GM12878 (cell line): ENCODE results near the gene MBLAC2. TPM values are rescaled to one million over a fixed set of nuclear protein-coding genes. Genes with fewer than 3 reads are reported as not detected.

Experiments
- ATAC-seq: fragments of 200-7000 bp; cut with Tn5 transposase; 3 replicates; pipeline ENCODE4 v1.9.1; 2020; ENCODE audit warnings: mild to moderate bottlenecking, moderate library complexity
- Bru-seq: library from RNA; stranded (reverse); fragments of 400-500 nt; gene quantifications from one replicate; lab custom pipeline; 2021; lab: Mats Ljungman, UMichigan
- BruChase-seq, 2 experiments: library from RNA; stranded (reverse); fragments of 400-500 nt; gene quantifications; one replicate each; lab custom pipeline; 2021; lab: Mats Ljungman, UMichigan
- BruUV-seq: library from RNA; stranded (reverse); fragments of 400-500 nt; replicated peaks from 2 replicates; lab custom pipeline; 2021; lab: Mats Ljungman, UMichigan
- CTCF ChIA-PET: fragments of 300-600 bp; sonication (Branson Sonifier 250); formaldehyde crosslinking; extraction: SDS; loops from one replicate; lab custom pipeline; 2021; ENCODE audit warnings: inconsistent platforms; lab: Yijun Ruan, JAX
- POLR2A ChIA-PET: fragments of 350-600 bp; formaldehyde crosslinking; extraction: SDS; loops from one replicate; lab custom pipeline; 2021; ENCODE audit warnings: inconsistent platforms; lab: Charles Lee
- RAD21 ChIA-PET: fragments of 300-600 bp; sonication (Branson Sonifier 250); formaldehyde crosslinking; loops from one replicate; lab custom pipeline; 2023; ENCODE audit warnings: antibody characterized with exemption; ENCODE audit not compliant: unreplicated experiment; lab: Charles Lee
- SMC1A ChIA-PET: fragments of 300-600 bp; sonication (Branson Sonifier 250); formaldehyde crosslinking; loops from one replicate; lab custom pipeline; 2023; ENCODE audit not compliant: unreplicated experiment, uncharacterized antibody; lab: Charles Lee
- DNase-seq: peaks from one replicate; pipeline ENCODE4 v3.0.0-alpha.2; 2011; ENCODE audit warnings: low read depth, low spot score
- FAIRE-seq: peaks from 3 replicates; lab custom pipeline; 2011; peaks lifted over from hg19 to GRCh38; lab: Jason Lieb, UNC
- H2AFZ ChIP-seq: 2 replicates; pipeline ENCODE4 v1.6.0; 2011; ENCODE audit warnings: low read depth, low read length, control low read depth; ENCODE audit not compliant: control insufficient read depth
- H3K27ac ChIP-seq: 2 replicates; pipeline ENCODE4 v1.5.1; 2011; ENCODE audit warnings: control low read depth; ENCODE audit not compliant: control insufficient read depth, insufficient read depth
- H3K27me3 ChIP-seq, 2 experiments: replicated peaks in 1 of 2; 2 replicates each; pipeline versions ENCODE4 v1.6.0 to v1.6.1; 2011; ENCODE audit warnings: low read length in 1 of 2; ENCODE audit not compliant: control insufficient read depth in 2 of 2, insufficient read depth in 2 of 2
- H3K36me3 ChIP-seq, 2 experiments: 2 replicates each; pipeline ENCODE4 v1.5.1; 2011; ENCODE audit warnings: low read length in 1 of 2; ENCODE audit not compliant: control insufficient read depth in 2 of 2, insufficient read depth in 2 of 2
- H3K4me1 ChIP-seq: 2 replicates; pipeline ENCODE4 v1.6.1; 2011; ENCODE audit warnings: mild to moderate bottlenecking, low read length, moderate library complexity, mixed read lengths; ENCODE audit not compliant: control insufficient read depth, insufficient read depth
- H3K4me2 ChIP-seq: 2 replicates; pipeline ENCODE4 v1.6.0; 2011; ENCODE audit warnings: control low read depth; ENCODE audit not compliant: control insufficient read depth, insufficient read depth
- H3K4me3 ChIP-seq: fragments of 200-600 bp; sonication (generic); 2 replicates; pipeline ENCODE4 v1.5.1; 2016
- H3K79me2 ChIP-seq: 2 replicates; pipeline ENCODE4 v1.6.0; 2011; ENCODE audit warnings: low read length; ENCODE audit not compliant: control insufficient read depth, insufficient read depth
- H3K9ac ChIP-seq: 2 replicates; pipeline ENCODE4 v1.8.0; 2011; ENCODE audit warnings: low read length, control low read depth, mixed read lengths; ENCODE audit not compliant: control insufficient read depth, insufficient read depth
- H3K9me3 ChIP-seq: replicated peaks from 3 replicates; pipeline ENCODE4 v1.5.1; 2011; ENCODE audit warnings: mild to moderate bottlenecking, low read length; ENCODE audit not compliant: control insufficient read depth, insufficient read depth
- H4K20me1 ChIP-seq: 2 replicates; pipeline ENCODE4 v1.6.0; 2011; ENCODE audit not compliant: control insufficient read depth, insufficient read depth
- BACH1 ChIP-seq: fragments of 450-650 bp; IDR thresholded peaks from 2 replicates; pipeline ENCODE4 v1.6.1; 2017; ENCODE audit warnings: mild to moderate bottlenecking, borderline replicate concordance
- CTCF ChIP-seq, 3 experiments: IDR thresholded peaks in 2 of 3; conservative IDR thresholded peaks in 1 of 3; 2 replicates each; pipeline ENCODE4 v1.5.1; 2011; ENCODE audit warnings: low read depth in 3 of 3, low read length in 3 of 3, mild to moderate bottlenecking in 3 of 3, control low read depth in 2 of 3, moderate library complexity in 2 of 3, inconsistent platforms in 1 of 3, mixed read lengths in 1 of 3; ENCODE audit not compliant: control insufficient read depth in 2 of 3, insufficient read depth in 1 of 3; ENCODE audit errors: extremely low read depth in 1 of 3
- IRF3 ChIP-seq: fragments of 450-650 bp; IDR thresholded peaks from 2 replicates; pipeline ENCODE4 v1.6.1; 2014; ENCODE audit warnings: mild to moderate bottlenecking
- NR2C1 ChIP-seq: fragments of 450-650 bp; IDR thresholded peaks from 2 replicates; pipeline ENCODE4 v1.6.1; 2017; ENCODE audit warnings: antibody characterized with exemption, mild to moderate bottlenecking, moderate library complexity
- POLR2A ChIP-seq: IDR thresholded peaks from 2 replicates; pipeline ENCODE4 v1.6.1; 2011; ENCODE audit warnings: low read depth, mild to moderate bottlenecking, low read length
- SIX5 ChIP-seq: IDR thresholded peaks from 2 replicates; pipeline ENCODE4 v1.6.1; 2011; ENCODE audit warnings: mild to moderate bottlenecking, low read depth, low read length, moderate library complexity; ENCODE audit not compliant: severe bottlenecking
- SUPT20H ChIP-seq: IDR thresholded peaks from 2 replicates; pipeline ENCODE4 v1.6.1; 2011; ENCODE audit warnings: low read depth, mild to moderate bottlenecking, low read length, moderate library complexity, borderline replicate concordance; ENCODE audit not compliant: control insufficient read depth
- TBL1XR1 ChIP-seq: IDR thresholded peaks from 2 replicates; pipeline ENCODE4 v1.6.1; 2012; ENCODE audit warnings: low read depth, low read length, improper control_type of control experiment
- TCF12 ChIP-seq: IDR thresholded peaks from 2 replicates; pipeline ENCODE4 v1.6.1; 2011; ENCODE audit warnings: low read depth, mild to moderate bottlenecking, low read length
- ZNF274 ChIP-seq: IDR thresholded peaks from one replicate; pipeline ENCODE4 v1.8.0; 2011; ENCODE audit not compliant: insufficient read length, insufficient read depth
- WGBS: methylation state at CpG from one replicate; pipeline ENCODE4 v1.1.6; 2016; ENCODE audit warnings: low lambda C conversion rate; ENCODE audit not compliant: insufficient replicate concordance, insufficient coverage; ENCODE audit errors: missing lambda C conversion rate; 5-methylcytosine and 5-hydroxymethylcytosine counted together
- in situ Hi-C: fragments of 300-500 bp; cut with MboI; formaldehyde crosslinking; loops from 9 replicates; pipeline ENCODE4 v1.14.3; 2018; ENCODE audit warnings: mixed read lengths
- intact Hi-C: fragments of 100-400 bp; cut with micrococcal nuclease; formaldehyde crosslinking; loops from one replicate; pipeline ENCODE4 v1.14.2; 2022; ENCODE audit not compliant: unreplicated experiment
- long read RNA-seq, 2 experiments: library from polyadenylated mRNA; unstranded; transcript quantifications; one replicate each; pipeline ENCODE4 v2.0.0, GENCODE V29; 2019 to 2020
- polyA minus RNA-seq, 3 experiments: library from RNA; depleted of rRNA, polyadenylated mRNA; stranded (reverse); fragments of >200 nt; gene quantifications; 2 replicates each; pipeline ENCODE4 v1.2.3, GENCODE V29; 2011
- polyA plus RNA-seq, 11 experiments: library from polyadenylated mRNA; depleted of rRNA in 4 of 11; unstranded in 6 of 11; stranded (reverse) in 5 of 11; fragments of >200 nt; fragmentation: Nextera tagmentation in 4 of 11; fragmentation: Illumina TruSeq in 1 of 11; extraction: Ambion mirVana in 4 of 11; extraction: Trizol in 1 of 11; gene quantifications; 1 replicate in 1 of 11; 2 replicates in 10 of 11; pipeline versions ENCODE4 v1.2.1 to v1.2.3, GENCODE V29; 2011 to 2016; ENCODE audit warnings: inconsistent platforms in 2 of 11, missing spikeins in 2 of 11, low read depth in 1 of 11
- total RNA-seq, 4 experiments: library from RNA; depleted of rRNA in 3 of 4; stranded (reverse); fragments of >200 nt in 3 of 4; fragmentation: Illumina TruSeq in 1 of 4; extraction: Trizol in 1 of 4; gene quantifications; 2 replicates each; pipeline versions ENCODE4 v1.2.1 to v1.2.3, GENCODE V29; 2013 to 2021
- TF ChIP-seq, protein P1 (sequence below): fragments of 450-650 bp; IDR thresholded peaks from 2 replicates; pipeline ENCODE4 v1.6.1; 2018; ENCODE audit warnings: borderline replicate concordance, mild to moderate bottlenecking; ENCODE audit not compliant: partially characterized antibody

MBLAC2 gene
- 21.3 and 22.7 TPM in 2 replicates for total RNA-seq (2013; cell fraction: nucleolus; rRNA removed)
- 6.9 and 7.4 TPM in 2 replicates for total RNA-seq (2014; rRNA removed)
- 7.4 and 7.6 TPM in 2 replicates for total RNA-seq (2014; rRNA removed; fragmentation: Illumina TruSeq; extraction: Trizol)
- total RNA-seq (2021), result 7.3 and 7.8 TPM in 2 replicates
- polyA plus RNA-seq (2011; ENCODE audit: low read depth), result 0.97 TPM
- polyA plus RNA-seq (2011; rRNA removed), result 6.1 and 8.3 TPM in 2 replicates
- 4.2 and 4.5 TPM in 2 replicates for polyA plus RNA-seq (2011; cell fraction: cytosol; rRNA removed)
- polyA plus RNA-seq (2011; cell fraction: nucleus; rRNA removed), result 9.1 and 9.4 TPM in 2 replicates
- 3.6 and 5.9 TPM in 2 replicates for polyA plus RNA-seq (2012)
- polyA plus RNA-seq (2014; fragmentation: Illumina TruSeq; extraction: Trizol), result 7.4 and 9.0 TPM in 2 replicates
- 1 to 10 TPM; 2.0 to 2.8 TPM for polyA plus RNA-seq (2014; fragmentation: Nextera tagmentation; extraction: Ambion mirVana)
- polyA plus RNA-seq (2014; rRNA removed), result 6.4 and 7.5 TPM in 2 replicates
- 10 to 100 TPM in 1 of 2 experiments, 1 to 10 TPM in 1; 9.5 to 10.5 TPM for polyA plus RNA-seq (2016; fragmentation: Nextera tagmentation; extraction: Ambion mirVana)
- polyA minus RNA-seq (2011; rRNA and poly(A)+ RNA removed), result 6.8 and 10.2 TPM in 2 replicates
- 3.2 and 4.2 TPM in 2 replicates for polyA minus RNA-seq (2011; cell fraction: cytosol; rRNA and poly(A)+ RNA removed)
- 17.0 and 27.2 TPM in 2 replicates for polyA minus RNA-seq (2011; cell fraction: nucleus; rRNA and poly(A)+ RNA removed)
- Bru-seq, nascent RNA, result percentile 67 among the genes with signal in this experiment
- BruChase-seq, experiment 1, labeled RNA remaining after a 6-hour chase, result percentile 52 among the genes with signal in this experiment
- percentile 62 among the genes with signal in this experiment for BruChase-seq, experiment 2, labeled RNA remaining after a 2-hour chase
- long read RNA-seq, experiment 1, partial matches to known transcripts, result 0 of 1 reads
- long read RNA-seq, experiment 1, other reads (novel, unspliced or antisense), result 0 of 1 reads
- long read RNA-seq, experiment 2, full-length matches to known transcripts, result 3 of 5 reads
- long read RNA-seq, experiment 2, partial matches to known transcripts, result 0 of 5 reads
- long read RNA-seq, experiment 2, other reads (novel, unspliced or antisense), result 2 of 5 reads

DNA sequence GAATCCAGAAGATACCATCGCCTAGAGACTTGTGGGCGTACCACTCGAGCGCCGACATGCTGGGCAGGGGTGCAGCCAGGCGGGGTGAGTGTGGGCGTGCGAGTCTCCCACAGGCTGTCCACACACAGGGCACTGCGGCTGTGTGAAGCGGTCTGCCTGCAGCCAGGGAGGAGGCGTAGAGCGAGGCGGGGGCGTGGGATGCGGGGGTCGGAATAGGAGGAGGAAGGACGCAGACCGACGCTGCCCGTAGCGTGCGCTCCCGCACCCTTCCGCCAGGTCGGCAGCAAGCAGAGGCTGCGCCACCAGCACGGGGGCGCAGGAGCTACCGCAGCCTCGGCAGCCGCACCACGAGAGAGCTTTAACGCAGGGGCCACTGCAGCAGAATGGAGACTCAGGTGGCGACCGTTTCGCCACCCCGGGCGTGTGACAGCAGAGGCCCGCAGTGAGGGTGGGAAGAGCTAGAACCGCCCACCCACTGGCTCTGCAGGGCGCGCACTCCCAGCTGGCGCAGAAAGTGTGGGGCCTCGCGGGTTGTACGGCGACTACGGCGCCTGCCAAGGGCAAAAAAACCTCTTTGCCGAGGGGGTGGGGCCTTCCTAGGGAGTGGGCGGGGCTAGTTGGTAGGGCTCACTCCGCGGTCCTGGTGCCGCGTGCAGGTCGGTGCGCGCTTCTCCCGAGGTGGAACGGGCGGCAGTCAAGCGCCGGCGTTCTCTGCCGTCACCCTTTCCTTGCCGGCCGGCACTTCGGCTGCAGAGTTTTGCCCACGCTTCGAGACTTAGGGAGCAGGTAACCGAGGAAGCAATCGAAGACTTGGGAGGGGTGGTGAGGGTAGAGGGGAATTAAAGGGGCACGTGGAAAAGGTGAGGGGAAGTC lies at the start of gene MBLAC2, which contains the start of gene POLR3G:
MBLAC2 (minus strand) TSS at position 537 of the 873 bp plus-strand sequence; CDS start at position 58, 479 bp downstream.
POLR3G (plus strand) TSS at position 630 of the 873 bp plus-strand sequence. CDS start 10,704 bp downstream, outside the sequence.
- SMC1A ChIA-PET, result interaction anchor here (0.7 to 1.7 kb wide), 3 partner anchors 36 to 309 kb away, joined by 4 to 10 read pairs (median 5); no protein-coding TSS in a partner anchor
- FAIRE-seq (peak; percentile 47), ATAC-seq (peak; percentile 86), DNase-seq (peak; percentile 77)
- Histone ChIP-seq H3K79me2 (peaks cover 36% of the 10 kb centered on the region), H3K27ac (peak within 1 kb of the TSS; percentile 76), H2AFZ (peak within 1 kb of the TSS; percentile 95), H3K4me2 (peak within 1 kb of the TSS; percentile 98), H4K20me1 (no peaks in the 10 kb centered on the region), H3K4me3 (peak within 1 kb of the TSS; percentile 89), H3K4me1 (peaks cover 3% of the 10 kb centered on the region; the same call in 1 of the 2 replicates), H3K9me3 (peaks cover 1% of the 10 kb centered on the region; the same call in 1 of the 3 replicates), H3K27me3 (no peaks in the 10 kb centered on the region), H3K36me3 (no peaks in the 10 kb centered on the region), H3K9ac (peak within 1 kb of the TSS; percentile 84)
- intact Hi-C loops (loop anchor here (1.0 to 10.0 kb wide), 3 partner anchors 55 to 910 kb away; partner anchors contain the start of genes ARRDC3, CETN3 and LYSMD3), in situ Hi-C loops (no loop called here)
- CTCF ChIA-PET, result interaction anchor here (0.5 to 4.9 kb wide), 4 partner anchors 51 to 1124 kb away, joined by 3 to 30 read pairs (median 4); partner anchors contain the start of genes CETN3 and LYSMD3
- under 1% methylated on average over 73 of the region's 73 CpGs for WGBS
- BruUV-seq, result no TSS peak
- RAD21 ChIA-PET, result interaction anchor here (0.9 to 4.6 kb wide), 3 partner anchors 55 to 209 kb away, joined by 3 to 37 read pairs (median 3); partner anchors contain the start of genes CETN3 and LYSMD3
- POLR2A ChIA-PET, result interaction anchor here (0.5 to 2.4 kb wide), 7 partner anchors 12 to 65 kb away, joined by 3 to 21 read pairs (median 3); partner anchors contain the start of genes CETN3 and LYSMD3
- no peak for TF ChIP-seq ZNF274
- TF ChIP-seq POLR2A, result peak; percentile 83
- TF ChIP-seq NR2C1, result no peak
- TF ChIP-seq, protein P1, sequence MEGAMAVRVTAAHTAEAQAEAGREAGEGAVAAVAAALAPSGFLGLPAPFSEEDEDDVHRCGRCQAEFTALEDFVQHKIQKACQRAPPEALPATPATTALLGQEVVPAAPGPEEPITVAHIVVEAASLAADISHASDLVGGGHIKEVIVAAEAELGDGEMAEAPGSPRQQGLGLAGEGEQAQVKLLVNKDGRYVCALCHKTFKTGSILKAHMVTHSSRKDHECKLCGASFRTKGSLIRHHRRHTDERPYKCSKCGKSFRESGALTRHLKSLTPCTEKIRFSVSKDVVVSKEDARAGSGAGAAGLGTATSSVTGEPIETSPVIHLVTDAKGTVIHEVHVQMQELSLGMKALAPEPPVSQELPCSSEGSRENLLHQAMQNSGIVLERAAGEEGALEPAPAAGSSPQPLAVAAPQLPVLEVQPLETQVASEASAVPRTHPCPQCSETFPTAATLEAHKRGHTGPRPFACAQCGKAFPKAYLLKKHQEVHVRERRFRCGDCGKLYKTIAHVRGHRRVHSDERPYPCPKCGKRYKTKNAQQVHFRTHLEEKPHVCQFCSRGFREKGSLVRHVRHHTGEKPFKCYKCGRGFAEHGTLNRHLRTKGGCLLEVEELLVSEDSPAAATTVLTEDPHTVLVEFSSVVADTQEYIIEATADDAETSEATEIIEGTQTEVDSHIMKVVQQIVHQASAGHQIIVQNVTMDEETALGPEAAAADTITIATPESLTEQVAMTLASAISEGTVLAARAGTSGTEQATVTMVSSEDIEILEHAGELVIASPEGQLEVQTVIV, result peak; percentile 51
- no peak for TF ChIP-seq IRF3
- peak in 2 of 3 experiments; percentile 13 to 53; a peak in 4 of 6 replicates for TF ChIP-seq CTCF (IDR thresholded peaks at IDR 0.05 in 2 of 3, conservative IDR thresholded peaks at IDR 0.05 in 1 of 3; ENCODE audit: control insufficient read depth in 2 of 3, extremely low read depth in 1 of 3, insufficient read depth in 1 of 3, low read depth in 3 of 3, low read length in 3 of 3)
- no peak; the same call in 1 of the 2 replicates for TF ChIP-seq TBL1XR1
- TF ChIP-seq BACH1, result peak; percentile 89
- no peak for TF ChIP-seq SUPT20H
- TF ChIP-seq TCF12, result peak; percentile 81
- no peak for TF ChIP-seq SIX5
